Keratinocyte (primary cell): ENCODE measurements around the gene CCNY.

Experiments used
- EZH2 ChIP-seq: IDR thresholded peaks from one replicate; pipeline ENCODE4 v1.6.1; 2012; ENCODE audit warnings: inconsistent platforms, mild to moderate bottlenecking, low read length, moderate library complexity
- TF ChIP-seq, protein P1 (sequence below), 3 experiments: IDR thresholded peaks in 1 of 3; conservative IDR thresholded peaks in 1 of 3; optimal IDR thresholded peaks in 1 of 3; 2 replicates in 2 of 3; 3 replicates in 1 of 3; pipeline versions ENCODE3 to v1.5.1; 2011; ENCODE audit warnings: low read length in 3 of 3, mild to moderate bottlenecking in 3 of 3, moderate library complexity in 2 of 3, control low read depth in 1 of 3, inconsistent platforms in 1 of 3; ENCODE audit not compliant: insufficient read depth in 2 of 3; ENCODE audit errors: extremely low read depth in 1 of 3

DNA sequence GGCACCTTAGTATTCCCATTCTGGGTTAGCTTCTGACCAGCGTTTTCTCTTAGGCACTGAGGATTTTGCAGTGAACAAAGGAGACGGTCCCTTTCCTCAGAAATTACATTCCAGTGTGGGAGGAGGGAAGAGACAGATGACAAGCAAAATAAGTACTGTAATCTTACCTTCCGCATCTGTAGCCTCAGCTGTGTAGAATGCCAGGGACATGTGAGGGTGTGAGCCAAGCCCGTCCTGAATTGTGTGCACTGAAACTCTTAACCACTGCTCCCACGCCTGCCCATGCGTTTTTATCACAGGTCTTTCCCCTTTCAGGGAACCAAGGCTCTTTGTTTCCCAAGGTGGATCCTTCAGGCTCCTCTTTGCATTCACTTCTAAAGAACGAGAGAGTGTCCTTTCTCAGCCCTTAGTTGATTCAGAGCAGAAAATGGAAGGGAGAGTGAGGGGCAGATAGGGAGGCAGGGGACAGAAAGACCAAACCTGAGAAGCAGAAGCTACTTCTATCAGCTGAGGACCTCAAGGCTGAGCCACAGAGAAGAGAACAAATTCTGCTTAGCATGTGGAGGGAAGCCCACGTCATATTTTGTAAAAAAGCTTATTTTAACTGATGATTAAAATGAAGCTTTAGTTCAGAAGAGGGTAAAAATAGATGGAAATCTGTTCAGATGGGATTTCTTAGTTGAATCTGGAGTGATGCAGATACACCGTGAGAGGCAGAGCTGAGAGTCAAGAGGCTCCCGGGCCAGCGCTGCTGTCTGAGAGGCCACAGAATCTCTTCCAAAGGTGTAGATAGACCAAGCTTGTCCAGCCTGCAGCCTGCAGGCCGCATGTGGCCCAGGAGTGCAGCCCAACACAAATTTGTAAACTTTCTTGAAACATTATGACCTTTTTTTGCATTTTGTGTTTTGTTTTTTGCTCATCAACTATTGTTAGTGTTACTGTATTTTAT is 122.5 kb downstream of the CCNY start:
- TF ChIP-seq, protein P1, sequence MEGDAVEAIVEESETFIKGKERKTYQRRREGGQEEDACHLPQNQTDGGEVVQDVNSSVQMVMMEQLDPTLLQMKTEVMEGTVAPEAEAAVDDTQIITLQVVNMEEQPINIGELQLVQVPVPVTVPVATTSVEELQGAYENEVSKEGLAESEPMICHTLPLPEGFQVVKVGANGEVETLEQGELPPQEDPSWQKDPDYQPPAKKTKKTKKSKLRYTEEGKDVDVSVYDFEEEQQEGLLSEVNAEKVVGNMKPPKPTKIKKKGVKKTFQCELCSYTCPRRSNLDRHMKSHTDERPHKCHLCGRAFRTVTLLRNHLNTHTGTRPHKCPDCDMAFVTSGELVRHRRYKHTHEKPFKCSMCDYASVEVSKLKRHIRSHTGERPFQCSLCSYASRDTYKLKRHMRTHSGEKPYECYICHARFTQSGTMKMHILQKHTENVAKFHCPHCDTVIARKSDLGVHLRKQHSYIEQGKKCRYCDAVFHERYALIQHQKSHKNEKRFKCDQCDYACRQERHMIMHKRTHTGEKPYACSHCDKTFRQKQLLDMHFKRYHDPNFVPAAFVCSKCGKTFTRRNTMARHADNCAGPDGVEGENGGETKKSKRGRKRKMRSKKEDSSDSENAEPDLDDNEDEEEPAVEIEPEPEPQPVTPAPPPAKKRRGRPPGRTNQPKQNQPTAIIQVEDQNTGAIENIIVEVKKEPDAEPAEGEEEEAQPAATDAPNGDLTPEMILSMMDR (optimal IDR thresholded peaks at IDR 0.05 in 1 of 3, IDR thresholded peaks at IDR 0.05 in 1 of 3, conservative IDR thresholded peaks at IDR 0.05 in 1 of 3; ENCODE audit: extremely low read depth in 1 of 3, insufficient read depth in 2 of 3, low read length in 3 of 3): no peak
- no peak for TF ChIP-seq EZH2
